ENCODE data around the gene ADAMTSL1.

ADAMTSL1 gene

DNA sequence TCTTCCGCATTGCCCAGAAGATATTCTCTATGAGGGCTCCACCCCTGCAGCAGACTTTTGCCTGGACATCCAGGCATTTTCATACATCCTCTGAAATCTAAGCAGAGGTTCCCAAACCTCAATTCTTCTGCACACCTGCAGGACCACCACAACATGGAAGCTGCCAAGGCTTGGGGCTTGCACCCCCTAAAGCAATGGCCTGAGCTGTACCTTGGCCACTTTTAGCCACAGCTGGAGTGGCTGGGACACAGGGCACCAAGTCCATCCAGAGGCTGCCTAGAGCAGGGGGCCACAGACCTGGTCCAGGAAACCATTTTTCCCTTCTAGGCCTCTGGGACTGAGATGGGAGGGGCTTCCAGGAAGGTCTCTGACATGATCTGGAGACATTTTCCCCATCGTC, 60.7 kb downstream of the ADAMTSL1 start:
- no peak for TF ChIP-seq CTCF (conservative IDR thresholded peaks at IDR 0.05; ENCODE audit: low read length)
- DNase-seq (ENCODE audit: low read depth): no peak
- H3K4me3 ChIP-seq (ENCODE audit: low read length): no peak overlapping the region

DNA sequence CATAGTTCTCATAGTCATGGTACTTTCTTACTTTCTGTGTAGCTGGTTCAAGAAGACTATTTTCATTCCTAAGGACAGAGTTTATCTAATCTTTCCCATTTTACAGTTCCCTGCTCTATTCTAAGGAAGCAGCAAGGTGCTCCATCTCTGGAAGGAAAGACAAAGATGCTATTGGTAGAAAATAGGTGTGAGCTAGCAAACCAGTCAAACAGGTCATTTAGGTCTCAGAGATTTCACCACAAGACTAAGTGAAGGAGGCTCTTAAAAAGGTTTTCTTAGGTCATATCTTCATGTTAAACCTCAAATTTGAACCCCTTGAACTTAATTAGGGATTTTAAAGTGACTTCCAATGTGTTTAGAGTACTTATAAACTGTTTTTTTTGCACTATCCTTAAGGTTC, 62.6 kb downstream of the ADAMTSL1 start:
- no peak for TF ChIP-seq CTCF (conservative IDR thresholded peaks at IDR 0.05; ENCODE audit: low read length)
- no peak overlapping the region for H3K4me3 ChIP-seq (ENCODE audit: low read length)
- no peak for DNase-seq (ENCODE audit: low read depth)

GRCh38 chr9:18539203-18539693, 65.3 kb downstream of the ADAMTSL1 start:
- TF ChIP-seq CTCF (conservative IDR thresholded peaks at IDR 0.05; ENCODE audit: low read length): no peak
- DNase-seq (ENCODE audit: low read depth): no peak
- no peak overlapping the region for H3K4me3 ChIP-seq (ENCODE audit: low read length)

DNA sequence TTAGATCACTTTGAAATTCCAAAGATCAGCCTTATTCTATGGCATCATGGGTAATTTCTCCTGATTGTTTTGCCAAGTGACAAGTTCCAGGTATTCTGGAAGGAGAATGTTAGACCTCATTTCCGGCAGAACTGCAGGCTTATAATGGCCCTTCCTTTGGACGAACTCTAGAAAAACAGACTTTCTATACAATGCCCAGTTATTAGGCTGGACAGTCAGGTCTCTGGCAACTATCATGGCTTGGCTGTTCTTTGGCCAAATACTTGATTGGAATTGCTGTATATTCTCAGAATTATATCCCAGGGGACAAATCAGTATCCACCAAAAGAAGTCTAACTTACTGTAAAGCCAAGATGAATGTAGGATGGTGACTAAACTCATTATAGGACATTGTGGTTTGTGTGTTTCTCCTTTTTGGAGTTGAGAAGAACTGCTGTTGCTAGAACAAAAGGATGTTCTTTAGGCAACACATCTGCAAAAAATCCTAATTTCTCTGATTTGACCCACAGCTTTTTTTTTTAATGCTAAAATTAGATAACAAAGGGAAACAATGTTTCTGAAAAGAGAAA, 69.0 kb downstream of the ADAMTSL1 start:
- no peak for TF ChIP-seq CTCF (conservative IDR thresholded peaks at IDR 0.05; ENCODE audit: low read length)
- peak; percentile 81 for DNase-seq (ENCODE audit: low read depth)
- no peak overlapping the region for H3K4me3 ChIP-seq (ENCODE audit: low read length)

- TF ChIP-seq CTCF (conservative IDR thresholded peaks at IDR 0.05; ENCODE audit: low read length): no peak
- H3K4me3 ChIP-seq (ENCODE audit: low read length): no peak overlapping the region
- DNase-seq (ENCODE audit: low read depth): peak; percentile 86
Measured at GRCh38 chr9:18543406-18544192, 69.6 kb downstream of the ADAMTSL1 start.

GRCh38 chr9:18544456-18544855, 70.5 kb downstream of the ADAMTSL1 start:
- no peak overlapping the region for H3K4me3 ChIP-seq (ENCODE audit: low read length)
- TF ChIP-seq CTCF (conservative IDR thresholded peaks at IDR 0.05; ENCODE audit: low read length): no peak
- peak; percentile 27 for DNase-seq (ENCODE audit: low read depth)
